ENCODE measurements around the gene USP46.

Gene USP46

DNA sequence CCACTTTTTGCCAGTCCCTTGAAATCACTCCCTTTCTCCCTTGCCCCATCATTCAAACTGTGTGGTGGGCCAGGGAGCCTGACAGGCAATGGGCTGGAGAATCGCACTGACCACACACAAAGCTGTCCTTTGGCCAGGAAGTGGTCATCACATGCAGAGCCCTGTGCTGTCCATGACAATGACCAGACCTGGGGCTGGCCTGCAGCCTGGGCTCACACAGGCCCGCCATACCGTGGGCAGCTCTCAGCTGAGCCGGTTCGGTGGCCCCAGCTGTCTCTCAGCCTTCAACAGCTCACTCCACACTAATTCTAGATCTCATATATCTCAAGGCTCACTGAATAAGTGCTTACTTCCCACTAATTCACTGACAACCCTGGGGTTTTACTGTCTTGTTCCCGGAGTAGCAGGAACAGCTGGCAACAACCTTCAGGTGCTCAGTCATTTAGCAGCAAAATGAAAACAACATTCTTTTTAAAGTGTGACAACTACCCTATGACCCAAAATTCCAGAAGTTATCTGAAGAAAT lies 48.0 kb downstream of the USP46 start:
- Histone ChIP-seq H3K36me3 (ENCODE audit: insufficient read depth, low read length) (peaks cover 45% of the 10 kb centered on the region), H3K9me3 (ENCODE audit: insufficient read depth, low read depth, low read length) (no peaks in the 10 kb centered on the region), H3K9me2 (replicated peaks; ENCODE audit: low read depth, low read length) (no peaks in the 10 kb centered on the region), H3K4me1 (ENCODE audit: insufficient read depth, low read length, poor library complexity, severe bottlenecking) (no peaks in the 10 kb centered on the region), H3K79me2 (ENCODE audit: insufficient read depth, low read length) (no peaks in the 10 kb centered on the region), H3F3A (ENCODE audit: low read depth) (no peaks in the 10 kb centered on the region), H2AFZ (ENCODE audit: low read length) (no peak overlapping the region), H3K27me3 (ENCODE audit: insufficient read depth, low read length, poor library complexity, severe bottlenecking) (no peaks in the 10 kb centered on the region), H3K9ac (ENCODE audit: low read depth, low read length, poor library complexity, severe bottlenecking) (no peak overlapping the region), H3K4me3 (ENCODE audit: low read length, poor library complexity, severe bottlenecking) (no peak overlapping the region), H4K20me1 (ENCODE audit: insufficient read depth, low read length, poor library complexity, severe bottlenecking) (no peaks in the 10 kb centered on the region), H3K4me2 (ENCODE audit: low read depth, low read length, poor library complexity, severe bottlenecking) (no peak overlapping the region)
- TF ChIP-seq EZH2phosphoT487 (IDR thresholded peaks at IDR 0.05; ENCODE audit: borderline replicate concordance), result no peak
- no peak for TF ChIP-seq CTCF (conservative IDR thresholded peaks at IDR 0.05; ENCODE audit: low read length)

- H3K9me3 ChIP-seq (ENCODE audit: insufficient read depth, low read depth, low read length), result no peaks in the 10 kb centered on the region
- H3K4me2 ChIP-seq (ENCODE audit: low read depth, low read length, poor library complexity, severe bottlenecking), result no peak overlapping the region
- no peaks in the 10 kb centered on the region for H3K79me2 ChIP-seq (ENCODE audit: insufficient read depth, low read length)
- peaks cover 66% of the 10 kb centered on the region for H3K36me3 ChIP-seq (ENCODE audit: insufficient read depth, low read length)
- no peak overlapping the region for H2AFZ ChIP-seq (ENCODE audit: low read length)
- H3K4me3 ChIP-seq (ENCODE audit: low read length, poor library complexity, severe bottlenecking), result no peak overlapping the region
- no peak overlapping the region for H3K9ac ChIP-seq (ENCODE audit: low read depth, low read length, poor library complexity, severe bottlenecking)
- H4K20me1 ChIP-seq (ENCODE audit: insufficient read depth, low read length, poor library complexity, severe bottlenecking), result no peaks in the 10 kb centered on the region
- no peaks in the 10 kb centered on the region for H3K27me3 ChIP-seq (ENCODE audit: insufficient read depth, low read length, poor library complexity, severe bottlenecking)
- H3F3A ChIP-seq (ENCODE audit: low read depth), result no peaks in the 10 kb centered on the region
- H3K4me1 ChIP-seq (ENCODE audit: insufficient read depth, low read length, poor library complexity, severe bottlenecking), result no peaks in the 10 kb centered on the region
- H3K9me2 ChIP-seq (replicated peaks; ENCODE audit: low read depth, low read length), result no peaks in the 10 kb centered on the region
- no peak for TF ChIP-seq EZH2phosphoT487 (IDR thresholded peaks at IDR 0.05; ENCODE audit: borderline replicate concordance)
Measured at GRCh38 chr4:52606726-52607125, 52.4 kb downstream of the USP46 start.

DNA sequence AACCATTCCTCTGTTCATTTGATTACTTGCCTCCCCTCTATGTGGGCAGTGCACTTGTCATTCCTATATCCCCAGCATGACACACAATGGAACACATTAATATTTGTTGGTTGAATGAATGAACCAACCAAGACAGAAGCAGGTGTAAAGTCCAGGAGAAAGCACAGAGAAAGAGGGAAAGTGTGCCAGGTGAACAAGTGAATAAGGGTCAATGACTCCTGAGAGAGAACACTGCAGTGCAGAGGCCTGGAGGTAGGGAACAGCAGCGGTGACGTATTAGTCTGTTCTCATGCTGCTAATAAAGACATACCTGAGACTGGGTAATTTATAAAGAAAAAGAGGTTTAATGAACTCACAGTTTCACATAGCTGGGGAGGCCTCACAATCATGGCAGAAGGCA lies 53.1 kb downstream of the USP46 start:
- H3K79me2 ChIP-seq (ENCODE audit: insufficient read depth, low read length), result no peaks in the 10 kb centered on the region
- no peaks in the 10 kb centered on the region for H4K20me1 ChIP-seq (ENCODE audit: insufficient read depth, low read length, poor library complexity, severe bottlenecking)
- H3K4me1 ChIP-seq (ENCODE audit: insufficient read depth, low read length, poor library complexity, severe bottlenecking), result no peaks in the 10 kb centered on the region
- no peaks in the 10 kb centered on the region for H3F3A ChIP-seq (ENCODE audit: low read depth)
- no peaks in the 10 kb centered on the region for H3K9me2 ChIP-seq (replicated peaks; ENCODE audit: low read depth, low read length)
- no peak overlapping the region for H3K4me3 ChIP-seq (ENCODE audit: low read length, poor library complexity, severe bottlenecking)
- TF ChIP-seq CTCF (conservative IDR thresholded peaks at IDR 0.05; ENCODE audit: low read length) (no peak), EZH2phosphoT487 (IDR thresholded peaks at IDR 0.05; ENCODE audit: borderline replicate concordance) (no peak)
- no peaks in the 10 kb centered on the region for H3K9me3 ChIP-seq (ENCODE audit: insufficient read depth, low read depth, low read length)
- no peak overlapping the region for H3K9ac ChIP-seq (ENCODE audit: low read depth, low read length, poor library complexity, severe bottlenecking)
- H3K27me3 ChIP-seq (ENCODE audit: insufficient read depth, low read length, poor library complexity, severe bottlenecking), result no peaks in the 10 kb centered on the region
- H3K4me2 ChIP-seq (ENCODE audit: low read depth, low read length, poor library complexity, severe bottlenecking), result no peak overlapping the region
- no peak overlapping the region for H2AFZ ChIP-seq (ENCODE audit: low read length)
- peaks cover 70% of the 10 kb centered on the region for H3K36me3 ChIP-seq (ENCODE audit: insufficient read depth, low read length)

DNA sequence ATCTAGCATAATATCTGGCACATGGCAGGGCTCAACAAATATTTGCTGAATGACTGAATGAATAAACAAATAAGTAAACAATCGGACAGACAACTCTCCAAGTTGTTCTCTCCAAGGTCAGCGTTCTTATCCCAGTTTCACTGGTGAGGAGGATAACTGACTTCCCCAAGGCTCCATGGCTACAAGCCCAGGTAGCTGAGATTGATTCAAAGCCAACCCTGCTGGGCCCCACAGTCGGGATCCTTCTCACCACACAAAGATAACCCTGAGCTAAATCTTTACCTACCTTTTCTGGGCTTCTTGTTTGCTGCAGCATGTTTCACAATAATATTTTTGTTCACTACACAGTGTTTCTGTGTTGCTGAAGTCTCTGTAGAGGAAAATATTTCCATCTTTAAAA lies 54.9 kb downstream of the USP46 start:
- H4K20me1 ChIP-seq (ENCODE audit: insufficient read depth, low read length, poor library complexity, severe bottlenecking), result no peaks in the 10 kb centered on the region
- no peaks in the 10 kb centered on the region for H3K79me2 ChIP-seq (ENCODE audit: insufficient read depth, low read length)
- H3K9me3 ChIP-seq (ENCODE audit: insufficient read depth, low read depth, low read length), result no peaks in the 10 kb centered on the region
- H3F3A ChIP-seq (ENCODE audit: low read depth), result no peaks in the 10 kb centered on the region
- H3K9ac ChIP-seq (ENCODE audit: low read depth, low read length, poor library complexity, severe bottlenecking), result no peak overlapping the region
- no peak overlapping the region for H3K4me3 ChIP-seq (ENCODE audit: low read length, poor library complexity, severe bottlenecking)
- no peaks in the 10 kb centered on the region for H3K9me2 ChIP-seq (replicated peaks; ENCODE audit: low read depth, low read length)
- no peak overlapping the region for H2AFZ ChIP-seq (ENCODE audit: low read length)
- H3K36me3 ChIP-seq (ENCODE audit: insufficient read depth, low read length), result peaks cover 56% of the 10 kb centered on the region; the same call in 1 of the 2 replicates
- no peak overlapping the region for H3K4me2 ChIP-seq (ENCODE audit: low read depth, low read length, poor library complexity, severe bottlenecking)
- H3K27me3 ChIP-seq (ENCODE audit: insufficient read depth, low read length, poor library complexity, severe bottlenecking), result no peaks in the 10 kb centered on the region
- H3K4me1 ChIP-seq (ENCODE audit: insufficient read depth, low read length, poor library complexity, severe bottlenecking), result no peaks in the 10 kb centered on the region
- TF ChIP-seq CTCF (conservative IDR thresholded peaks at IDR 0.05; ENCODE audit: low read length) (no peak), EZH2phosphoT487 (IDR thresholded peaks at IDR 0.05; ENCODE audit: borderline replicate concordance) (no peak)
